Measurements from ENCODE around the gene FKBP1A. TPM values are rescaled to one million over a fixed set of nuclear protein-coding genes. Genes with fewer than 3 reads are reported as not detected.

The FKBP1A gene
- total RNA-seq, 1 donor from 2014 or later = 183 TPM

DNA sequence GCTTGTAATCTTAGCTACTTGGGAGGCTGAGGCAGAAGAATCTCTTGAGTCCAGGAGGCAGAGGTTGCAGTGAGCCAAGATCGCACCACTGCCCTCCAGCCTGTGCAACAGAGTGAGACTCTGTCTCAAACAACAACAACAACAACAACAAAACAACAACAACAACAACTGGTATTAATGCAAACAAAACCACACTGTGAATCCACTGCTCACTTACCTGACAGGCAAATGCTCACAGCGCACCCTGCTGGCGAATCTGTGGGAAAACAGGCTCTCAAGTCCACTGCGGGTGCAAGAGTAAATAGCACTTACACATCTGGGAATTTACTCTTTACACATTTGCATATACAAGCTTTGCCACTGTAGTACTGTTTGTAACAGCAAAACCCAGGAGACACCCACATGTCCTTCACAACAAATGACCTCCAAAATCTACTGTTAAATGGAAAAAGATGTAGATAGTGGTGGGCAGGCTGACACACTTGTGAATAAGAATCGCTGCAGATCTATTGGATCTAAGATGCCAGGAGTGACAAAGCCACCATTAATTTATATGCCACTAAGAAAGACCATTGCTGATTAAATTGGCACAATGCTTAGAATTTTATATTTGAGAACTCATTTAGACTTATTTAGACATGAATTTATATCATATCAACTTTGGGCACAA is 44.5 kb upstream of the FKBP1A start:
- no peaks in the 10 kb centered on the region for H3K4me1 Mint-ChIP-seq (ENCODE audit: low read depth)
- no peak overlapping the region for H3K4me3 Mint-ChIP-seq (ENCODE audit: unreplicated experiment)
- no peaks in the 10 kb centered on the region for H3K27me3 Mint-ChIP-seq (ENCODE audit: low read depth)
- no peak for DNase-seq (ENCODE audit: low spot score)
- peak; percentile 89 for TF ChIP-seq CTCF (IDR thresholded peaks at IDR 0.05)
- no peaks in the 10 kb centered on the region for H3K9me3 Mint-ChIP-seq (ENCODE audit: low read depth)
- H3K27ac Mint-ChIP-seq (ENCODE audit: unreplicated experiment) = no peak overlapping the region
- H3K36me3 Mint-ChIP-seq (ENCODE audit: low read depth) = peaks cover 12% of the 10 kb centered on the region

DNA sequence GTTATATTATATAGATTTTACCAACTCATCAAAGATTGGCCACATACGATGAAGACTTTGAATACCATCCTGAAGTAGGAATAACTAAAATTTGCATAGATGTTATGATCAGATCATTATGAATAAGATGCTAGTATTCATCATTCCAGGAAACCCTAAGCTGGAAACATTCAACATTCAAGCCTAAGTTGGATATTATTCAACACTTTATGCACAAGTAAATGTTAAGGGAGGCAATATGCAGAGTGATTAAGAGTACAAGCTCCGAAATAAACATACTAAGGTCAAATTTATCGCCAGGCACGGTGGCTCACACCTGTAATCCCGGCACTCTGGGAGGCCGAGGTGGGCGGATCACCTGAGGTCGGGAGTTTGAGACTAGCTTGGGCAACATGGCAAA is 43.4 kb upstream of the FKBP1A start:
- Mint-ChIP-seq H3K4me3 (ENCODE audit: unreplicated experiment) (no peak overlapping the region), H3K27me3 (ENCODE audit: low read depth) (no peaks in the 10 kb centered on the region), H3K36me3 (ENCODE audit: low read depth) (peaks cover 9% of the 10 kb centered on the region), H3K27ac (ENCODE audit: unreplicated experiment) (no peak overlapping the region), H3K9me3 (ENCODE audit: low read depth) (no peaks in the 10 kb centered on the region), H3K4me1 (ENCODE audit: low read depth) (no peaks in the 10 kb centered on the region)
- no peak for DNase-seq (ENCODE audit: low spot score)
- no peak for TF ChIP-seq CTCF (IDR thresholded peaks at IDR 0.05)

DNA sequence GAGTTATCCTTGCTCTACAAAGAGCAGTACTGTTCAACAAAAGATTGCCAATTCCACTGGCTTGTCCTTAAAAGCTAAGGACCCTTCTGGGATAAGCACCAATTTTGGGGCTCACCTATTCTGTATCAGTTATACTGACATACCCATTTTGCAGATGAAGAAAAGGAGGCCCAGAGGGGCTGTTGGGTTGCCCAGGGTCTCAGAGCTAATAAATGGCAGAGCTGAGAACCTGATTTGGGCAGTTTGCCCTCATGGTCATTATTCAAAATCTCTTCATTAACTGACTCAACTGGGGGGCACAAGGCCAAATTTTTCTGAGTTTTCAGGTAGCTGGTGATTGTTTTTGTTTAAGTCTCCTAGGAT is 42.5 kb upstream of the FKBP1A start:
- Mint-ChIP-seq H3K36me3 (ENCODE audit: low read depth) (peaks cover 9% of the 10 kb centered on the region), H3K9me3 (ENCODE audit: low read depth) (no peaks in the 10 kb centered on the region), H3K27me3 (ENCODE audit: low read depth) (no peaks in the 10 kb centered on the region), H3K27ac (ENCODE audit: unreplicated experiment) (no peak overlapping the region), H3K4me1 (ENCODE audit: low read depth) (no peaks in the 10 kb centered on the region), H3K4me3 (ENCODE audit: unreplicated experiment) (no peak overlapping the region)
- no peak for TF ChIP-seq CTCF (IDR thresholded peaks at IDR 0.05)
- no peak for DNase-seq (ENCODE audit: low spot score)

DNA sequence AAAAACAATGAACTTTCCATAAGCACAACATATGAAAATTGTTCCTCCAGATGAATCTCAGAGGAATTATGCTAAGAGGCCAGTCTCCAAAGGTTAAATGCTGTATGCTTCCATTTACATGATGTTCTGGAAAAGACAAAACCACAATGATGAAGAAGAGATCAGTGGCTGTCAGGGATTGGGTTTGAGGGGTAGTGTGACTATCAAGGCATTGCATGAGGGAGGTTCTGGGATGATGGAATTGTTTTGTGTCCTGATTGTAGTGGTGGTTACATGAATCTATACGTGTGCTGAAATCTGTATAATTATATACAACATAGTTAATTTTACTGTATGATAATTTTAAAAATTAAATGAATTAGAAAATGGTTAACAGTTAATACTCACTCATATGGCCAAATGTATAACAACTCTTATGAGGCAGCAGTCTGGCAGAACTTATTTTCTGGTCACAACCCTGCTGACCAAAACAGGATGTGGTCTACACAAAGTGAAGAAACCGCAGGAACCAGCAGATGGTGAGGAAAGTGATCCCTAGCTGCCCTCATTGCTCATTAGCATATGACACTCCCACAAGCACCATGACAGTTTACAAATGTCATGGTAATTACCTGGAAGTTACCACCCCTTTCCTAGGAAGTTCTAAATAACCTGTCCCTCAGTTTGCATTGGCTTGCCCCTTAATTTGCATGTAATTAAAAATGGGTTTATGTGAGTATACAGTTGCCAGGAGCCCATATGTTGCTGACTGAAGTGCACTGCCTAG is 41.9 kb upstream of the FKBP1A start:
- H3K4me1 Mint-ChIP-seq (ENCODE audit: low read depth) = no peaks in the 10 kb centered on the region
- H3K4me3 Mint-ChIP-seq (ENCODE audit: unreplicated experiment) = no peak overlapping the region
- no peak overlapping the region for H3K27ac Mint-ChIP-seq (ENCODE audit: unreplicated experiment)
- H3K27me3 Mint-ChIP-seq (ENCODE audit: low read depth) = no peaks in the 10 kb centered on the region
- no peaks in the 10 kb centered on the region for H3K9me3 Mint-ChIP-seq (ENCODE audit: low read depth)
- no peak for DNase-seq (ENCODE audit: low spot score)
- no peak for TF ChIP-seq CTCF (IDR thresholded peaks at IDR 0.05)
- peaks cover 7% of the 10 kb centered on the region for H3K36me3 Mint-ChIP-seq (ENCODE audit: low read depth)

DNA sequence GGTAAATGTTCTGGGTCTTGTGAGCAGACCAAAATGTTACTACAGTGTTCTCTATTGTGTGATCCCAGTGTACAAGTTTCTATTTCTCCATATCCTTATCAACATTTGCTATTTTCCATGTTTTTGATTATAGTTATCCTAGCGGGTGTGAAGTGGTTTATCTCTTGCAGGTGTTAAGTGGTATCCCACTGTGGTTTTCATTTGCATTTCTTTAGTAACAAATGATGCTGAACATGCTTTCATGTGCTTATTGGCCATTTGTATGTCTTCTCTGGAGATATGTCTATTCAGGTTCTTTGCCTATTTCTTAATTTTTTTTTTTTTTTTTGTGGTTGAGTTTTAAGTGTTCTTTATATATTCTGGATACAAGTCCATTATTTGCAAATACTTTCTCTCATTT is 38.3 kb upstream of the FKBP1A start:
- Mint-ChIP-seq H3K27ac (ENCODE audit: unreplicated experiment) (no peak overlapping the region), H3K27me3 (ENCODE audit: low read depth) (no peaks in the 10 kb centered on the region), H3K4me3 (ENCODE audit: unreplicated experiment) (no peak overlapping the region), H3K4me1 (ENCODE audit: low read depth) (peaks cover 3% of the 10 kb centered on the region), H3K36me3 (ENCODE audit: low read depth) (peaks cover 7% of the 10 kb centered on the region), H3K9me3 (ENCODE audit: low read depth) (no peaks in the 10 kb centered on the region)
- no peak for DNase-seq (ENCODE audit: low spot score)
- TF ChIP-seq CTCF (IDR thresholded peaks at IDR 0.05) = no peak
